ENCODE data around the gene ACP5.
"Not testable (repeated sequence)": the region's sequence is repeated elsewhere in the genome, so short reads cannot be mapped to it uniquely, and the experiment has no call there.

Gene ACP5

DNA sequence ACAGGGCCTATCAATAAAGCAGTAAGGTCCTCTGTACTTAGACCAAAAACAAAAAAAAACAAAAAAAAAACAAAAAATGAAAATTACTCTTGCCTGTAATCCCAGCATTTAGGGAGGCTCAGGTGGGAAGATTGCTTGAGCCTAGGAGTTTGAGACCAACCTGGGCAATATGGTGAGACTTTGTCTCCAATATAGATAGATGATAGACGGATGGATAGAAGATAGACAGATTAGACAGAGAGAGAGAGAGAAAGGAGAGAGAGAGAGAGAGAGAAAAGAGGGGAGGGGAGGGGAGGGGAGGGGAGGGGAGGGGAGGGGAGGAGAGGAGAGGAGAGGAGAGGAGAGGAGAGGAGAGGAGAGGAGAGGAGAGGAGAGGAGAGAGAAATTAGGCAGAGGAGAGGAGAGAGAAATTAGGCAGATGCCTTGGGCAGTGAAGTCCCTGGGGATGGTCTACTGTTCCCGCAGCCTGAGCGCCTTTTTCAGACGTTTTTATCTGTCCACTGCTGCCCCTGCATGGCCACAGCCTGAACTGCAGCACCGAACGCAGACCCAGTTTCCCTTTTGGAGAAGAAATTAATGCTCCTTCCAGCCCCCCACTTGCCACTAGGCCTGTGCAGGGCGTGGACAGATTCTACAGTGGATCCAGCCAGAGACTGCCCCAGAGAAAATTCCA lies 10.0 kb upstream of the ACP5 start:
- peak; percentile 40 for DNase-seq (ENCODE audit: low read depth, low spot score)
- Histone ChIP-seq H3K9me3 (ENCODE audit: low read depth, low read length) (no peaks in the 10 kb centered on the region), H3K4me3 (peak overlapping the region; percentile 29; the same call in 1 of the 2 replicates), H3K27ac (no peak overlapping the region), H3K36me3 (ENCODE audit: insufficient read depth, low read length) (no peaks in the 10 kb centered on the region), H3K9ac (ENCODE audit: insufficient read length) (no peak overlapping the region)
- TF ChIP-seq FOXP2 (optimal IDR thresholded peaks at IDR 0.05; ENCODE audit: control extremely low read depth, extremely low read length, insufficient read depth) (no peak), POLR2AphosphoS5 (IDR thresholded peaks at IDR 0.05; ENCODE audit: borderline replicate concordance, low read depth, low read length) (no peak), EZH2 (IDR thresholded peaks at IDR 0.05) (no peak)

DNA sequence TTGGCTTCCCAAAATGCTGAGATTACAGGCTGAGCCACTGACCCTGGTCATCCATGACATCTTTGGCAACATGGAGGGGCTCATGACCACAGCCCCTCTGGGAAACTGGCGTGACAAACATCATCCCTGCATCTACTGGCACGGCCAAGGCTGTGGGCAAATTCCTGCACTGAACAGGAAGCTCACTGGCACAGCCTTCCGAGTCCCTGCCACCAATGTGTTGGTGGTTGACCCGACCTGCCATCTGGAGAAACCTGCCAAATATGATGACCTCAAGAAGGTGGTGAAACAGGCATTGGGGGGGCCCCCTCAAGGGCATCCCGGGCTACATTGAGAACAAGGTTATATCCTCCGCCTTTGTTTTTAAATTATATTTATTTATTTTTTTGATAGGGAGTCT lies 8.9 kb upstream of the ACP5 start:
- no peak overlapping the region for H3K4me3 ChIP-seq
- TF ChIP-seq FOXP2 (optimal IDR thresholded peaks at IDR 0.05; ENCODE audit: control extremely low read depth, extremely low read length, insufficient read depth) (no peak), POLR2AphosphoS5 (IDR thresholded peaks at IDR 0.05; ENCODE audit: borderline replicate concordance, low read depth, low read length) (no peak), EZH2 (IDR thresholded peaks at IDR 0.05) (no peak)
- H3K9ac ChIP-seq (ENCODE audit: insufficient read length) = no peak overlapping the region
- DNase-seq (ENCODE audit: low read depth, low spot score) = no peak
- no peaks in the 10 kb centered on the region for H3K9me3 ChIP-seq (ENCODE audit: low read depth, low read length)
- no peaks in the 10 kb centered on the region for H3K36me3 ChIP-seq (ENCODE audit: insufficient read depth, low read length)
- H3K27ac ChIP-seq = no peak overlapping the region

DNA sequence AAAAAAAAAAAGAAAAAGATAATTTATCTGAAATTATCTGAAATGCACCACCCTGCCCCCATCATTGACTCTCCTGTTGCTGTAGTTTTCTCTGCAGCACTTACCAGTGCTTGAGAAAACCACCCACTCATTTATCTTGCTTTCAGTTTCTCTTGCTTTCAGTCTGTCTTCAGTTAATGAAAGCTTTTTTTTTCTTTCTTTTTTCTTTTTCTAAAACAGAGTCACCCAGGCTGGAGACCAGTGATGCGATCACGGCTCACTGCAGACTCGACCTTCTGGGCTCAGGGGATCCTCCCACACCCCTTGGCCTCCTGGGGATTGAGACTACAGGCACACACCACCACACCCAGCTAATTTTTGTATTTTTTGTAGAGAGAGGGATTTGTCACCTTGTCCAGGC lies 4.3 kb upstream of the ACP5 start:
- no peak for TF ChIP-seq EZH2 (IDR thresholded peaks at IDR 0.05)
- no peak for TF ChIP-seq FOXP2 (optimal IDR thresholded peaks at IDR 0.05; ENCODE audit: control extremely low read depth, extremely low read length, insufficient read depth)
- no peak for TF ChIP-seq POLR2AphosphoS5 (IDR thresholded peaks at IDR 0.05; ENCODE audit: borderline replicate concordance, low read depth, low read length)
- Histone ChIP-seq H3K36me3 (ENCODE audit: insufficient read depth, low read length) (no peaks in the 10 kb centered on the region), H3K9ac (ENCODE audit: insufficient read length) (no peak overlapping the region), H3K27ac (no peak overlapping the region), H3K9me3 (ENCODE audit: low read depth, low read length) (no peaks in the 10 kb centered on the region), H3K4me3 (no peak overlapping the region)
- DNase-seq (ENCODE audit: low read depth, low spot score) = no peak

DNA sequence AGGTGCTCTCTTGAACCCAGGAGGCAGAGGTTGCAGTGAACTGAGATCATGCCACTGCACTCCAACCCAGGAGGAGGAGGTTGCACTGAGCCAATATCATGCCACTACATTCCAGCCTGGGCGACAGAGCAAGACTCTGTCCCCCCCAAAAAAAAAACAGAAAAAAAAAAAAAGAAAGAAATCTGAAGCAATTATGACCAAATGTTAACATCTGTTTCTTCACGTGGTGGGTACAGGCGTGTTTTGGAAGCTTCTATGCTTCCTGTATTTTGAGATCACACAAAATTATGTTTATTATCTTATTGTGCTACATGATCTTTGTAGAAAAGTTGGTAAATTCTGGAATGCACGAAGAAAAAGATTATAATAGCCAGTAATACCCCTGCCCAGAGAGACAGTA lies 2.7 kb upstream of the ACP5 start:
- Histone ChIP-seq H3K4me3 (no peak overlapping the region), H3K9ac (ENCODE audit: insufficient read length) (no peak overlapping the region), H3K27ac (no peak overlapping the region), H3K9me3 (ENCODE audit: low read depth, low read length) (no peaks in the 10 kb centered on the region), H3K36me3 (ENCODE audit: insufficient read depth, low read length) (no peaks in the 10 kb centered on the region)
- no peak for DNase-seq (ENCODE audit: low read depth, low spot score)
- TF ChIP-seq FOXP2 (optimal IDR thresholded peaks at IDR 0.05; ENCODE audit: control extremely low read depth, extremely low read length, insufficient read depth) = no peak
- no peak for TF ChIP-seq POLR2AphosphoS5 (IDR thresholded peaks at IDR 0.05; ENCODE audit: borderline replicate concordance, low read depth, low read length)

DNA sequence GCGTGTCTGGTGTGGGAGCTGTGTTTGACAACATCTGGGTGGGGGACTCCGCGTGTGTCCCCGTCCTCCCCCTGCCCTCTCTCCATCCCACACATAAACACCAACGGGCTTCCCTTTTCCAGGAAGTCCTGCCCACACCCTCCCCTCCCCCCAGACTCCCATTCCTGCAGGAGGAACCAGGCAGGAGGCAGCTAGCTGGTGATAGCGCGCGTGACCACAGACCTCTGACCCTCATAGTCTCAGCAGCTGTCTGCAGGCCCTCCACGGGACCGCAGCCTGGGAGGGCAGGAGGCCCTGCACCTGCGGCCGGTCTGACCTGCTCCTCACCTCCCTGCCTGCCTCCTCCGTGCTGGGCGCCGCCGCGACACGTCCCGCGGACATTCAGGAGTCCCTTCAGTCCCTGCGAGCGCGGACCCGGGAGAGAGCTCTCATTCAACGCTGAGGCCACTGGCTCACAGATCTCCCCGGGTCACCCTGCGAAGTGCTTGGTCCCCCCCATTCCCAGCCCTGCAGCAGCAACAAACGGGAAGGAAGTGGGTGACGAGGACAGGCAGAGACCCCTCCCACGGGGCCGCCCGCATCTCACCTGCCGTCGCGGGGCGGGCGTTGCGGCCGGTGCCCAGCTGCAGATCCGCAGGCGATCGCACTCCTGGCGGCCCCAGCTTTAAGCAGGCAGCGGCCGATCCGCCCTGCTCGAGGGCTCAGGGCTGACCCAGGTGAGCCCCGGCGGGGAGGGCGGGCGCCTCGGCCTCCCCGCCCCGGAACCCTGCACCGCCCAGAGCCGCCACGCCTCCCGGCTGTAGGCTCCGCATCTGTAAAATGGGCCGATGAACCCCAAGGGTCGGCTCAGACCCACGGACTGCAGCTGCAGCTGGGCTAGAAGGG lies 1.1 kb upstream of the ACP5 start:
- no peak overlapping the region for H3K4me3 ChIP-seq
- no peaks in the 10 kb centered on the region for H3K9me3 ChIP-seq (ENCODE audit: low read depth, low read length)
- H3K9ac ChIP-seq (ENCODE audit: insufficient read length) = no peak overlapping the region
- DNase-seq (ENCODE audit: low read depth, low spot score) = no peak
- TF ChIP-seq FOXP2 (optimal IDR thresholded peaks at IDR 0.05; ENCODE audit: control extremely low read depth, extremely low read length, insufficient read depth) (no peak), POLR2AphosphoS5 (IDR thresholded peaks at IDR 0.05; ENCODE audit: borderline replicate concordance, low read depth, low read length) (no peak), EZH2 (IDR thresholded peaks at IDR 0.05) (no peak)
- no peak overlapping the region for H3K27ac ChIP-seq
- no peaks in the 10 kb centered on the region for H3K36me3 ChIP-seq (ENCODE audit: insufficient read depth, low read length)

DNA sequence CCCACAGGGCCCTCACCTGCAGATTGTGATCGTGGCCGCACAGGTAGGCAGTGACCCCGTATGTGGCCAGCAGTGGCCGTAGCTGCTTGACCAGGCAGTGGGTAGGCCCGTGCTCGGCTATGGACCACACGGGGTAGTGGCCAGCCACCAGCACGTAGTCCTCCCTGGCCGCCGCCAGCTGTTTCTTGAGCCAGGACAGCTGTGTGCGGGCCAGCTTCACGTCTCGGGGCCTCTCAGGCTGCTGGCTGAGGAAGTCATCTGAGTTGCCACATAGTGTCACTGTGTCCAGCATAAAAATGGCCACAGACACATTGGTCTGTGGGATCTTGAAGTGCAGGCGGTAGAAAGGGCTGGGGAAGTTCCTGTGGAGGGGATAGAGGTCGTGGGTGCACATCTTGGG lies 1.2 kb downstream of the ACP5 start:
- no peak for DNase-seq (ENCODE audit: low read depth, low spot score)
- H3K9ac ChIP-seq (ENCODE audit: insufficient read length) = no peak overlapping the region

DNA sequence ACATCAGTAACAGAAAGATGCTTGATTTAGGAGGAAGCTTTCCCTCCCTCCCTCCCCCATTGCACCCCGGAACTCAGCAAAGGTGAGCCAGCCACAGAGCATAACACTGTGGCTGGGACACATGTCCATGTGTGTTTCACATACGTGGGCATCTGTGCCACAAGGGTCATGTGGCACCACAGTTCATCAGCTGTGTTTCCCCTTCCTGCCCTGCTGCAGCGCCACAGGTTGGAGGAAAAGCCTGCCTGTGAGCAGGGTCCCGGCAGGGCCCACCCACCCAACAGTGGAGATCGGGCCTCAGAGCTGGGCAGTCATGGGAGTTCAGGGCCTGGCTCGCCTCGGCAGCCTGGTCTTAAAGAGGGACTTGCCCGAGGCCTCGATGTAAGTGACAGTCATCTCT lies 2.8 kb downstream of the ACP5 start:
- Histone ChIP-seq H3K36me3 (ENCODE audit: insufficient read depth, low read length) (no peaks in the 10 kb centered on the region), H3K27ac (no peak overlapping the region), H3K9me3 (ENCODE audit: low read depth, low read length) (no peaks in the 10 kb centered on the region), H3K9ac (ENCODE audit: insufficient read length) (no peak overlapping the region), H3K4me3 (no peak overlapping the region)
- DNase-seq (ENCODE audit: low read depth, low spot score) = no peak
- TF ChIP-seq FOXP2 (optimal IDR thresholded peaks at IDR 0.05; ENCODE audit: control extremely low read depth, extremely low read length, insufficient read depth) (no peak), POLR2AphosphoS5 (IDR thresholded peaks at IDR 0.05; ENCODE audit: borderline replicate concordance, low read depth, low read length) (no peak), EZH2 (IDR thresholded peaks at IDR 0.05) (no peak)

More for the DNA sequence above, 1.2 kb downstream of the ACP5 start:
- Histone ChIP-seq H3K9me3 (ENCODE audit: low read depth, low read length) (no peaks in the 10 kb centered on the region), H3K36me3 (ENCODE audit: insufficient read depth, low read length) (no peaks in the 10 kb centered on the region), H3K4me3 (no peak overlapping the region), H3K27ac (no peak overlapping the region)
- TF ChIP-seq FOXP2 (optimal IDR thresholded peaks at IDR 0.05; ENCODE audit: control extremely low read depth, extremely low read length, insufficient read depth) = no peak
- TF ChIP-seq EZH2 (IDR thresholded peaks at IDR 0.05) = no peak
- TF ChIP-seq POLR2AphosphoS5 (IDR thresholded peaks at IDR 0.05; ENCODE audit: borderline replicate concordance, low read depth, low read length) = no peak

DNA sequence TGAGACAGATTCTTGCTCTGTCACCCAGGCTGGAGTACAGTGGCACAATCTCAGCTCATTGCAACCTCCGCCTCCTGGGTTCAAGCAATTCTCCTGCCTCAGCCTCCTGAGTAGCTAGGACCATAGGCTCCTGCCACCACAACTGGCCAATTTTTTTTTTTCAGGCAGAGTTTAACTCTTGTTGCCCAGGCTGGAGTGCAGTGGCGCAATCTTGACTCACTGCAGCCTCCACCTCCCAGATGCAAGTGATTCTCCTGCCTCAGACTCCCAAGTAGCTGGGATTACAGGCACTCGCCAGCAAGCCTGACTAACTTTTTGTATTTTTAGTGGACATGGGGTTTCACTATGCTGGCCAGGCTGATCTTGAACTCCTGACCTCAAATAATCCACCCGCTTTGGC lies 3.7 kb downstream of the ACP5 start:
- H3K27ac ChIP-seq; H3K9me3 ChIP-seq (ENCODE audit: low read depth, low read length); H3K9ac ChIP-seq (ENCODE audit: insufficient read length); DNase-seq (ENCODE audit: low read depth, low spot score); H3K4me3 ChIP-seq; H3K36me3 ChIP-seq (ENCODE audit: insufficient read depth, low read length): not testable (repeated sequence)

DNA sequence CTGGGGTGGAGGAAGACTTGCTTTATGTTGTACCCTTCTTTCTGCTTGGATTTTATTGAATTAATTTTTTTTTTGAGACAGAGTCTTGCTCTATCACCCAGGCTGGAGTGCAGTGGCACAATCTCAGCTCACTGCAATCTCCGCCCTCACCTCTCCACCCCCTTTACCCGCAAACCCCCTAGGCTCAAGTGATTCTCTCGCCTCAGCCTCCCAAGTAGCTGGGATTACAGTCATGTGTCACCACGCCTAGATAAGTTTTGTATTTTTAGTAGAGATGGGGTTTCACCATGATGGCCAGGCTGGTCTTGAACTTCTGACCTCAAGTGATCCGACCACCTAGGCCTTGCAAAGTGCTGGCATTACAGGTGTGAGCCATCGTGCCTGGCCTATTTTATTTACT lies 4.1 kb downstream of the ACP5 start:
- not testable (repeated sequence) for H3K9me3 ChIP-seq (ENCODE audit: low read depth, low read length); H3K27ac ChIP-seq; DNase-seq (ENCODE audit: low read depth, low spot score); H3K9ac ChIP-seq (ENCODE audit: insufficient read length); H3K4me3 ChIP-seq; H3K36me3 ChIP-seq (ENCODE audit: insufficient read depth, low read length)
